ENCODE data around the gene NRN1L.
A peak's percentile ranks its signal among the peaks of the same experiment; 100 is the strongest.

The NRN1L gene

GRCh38 chr16:67888331-67888730 lies 3.6 kb downstream of the NRN1L start:
- no peak overlapping the region for H3K4me3 ChIP-seq (ENCODE audit: low read depth in 1 of 2, low read length in 2 of 2)
- DNase-seq (no peak), ATAC-seq (ENCODE audit: insufficient read depth, low read depth) (no peak)
- H3K9me3 ChIP-seq (ENCODE audit: insufficient read depth, low read length, severe bottlenecking): no peaks in the 10 kb centered on the region
- H3K27ac ChIP-seq (ENCODE audit: low read length): no peak overlapping the region
- H3K27me3 ChIP-seq (ENCODE audit: insufficient read depth, low read length, poor library complexity): no peaks in the 10 kb centered on the region
- H4K20me1 ChIP-seq (ENCODE audit: insufficient read depth, low read length): peaks cover 12% of the 10 kb centered on the region
- no peak overlapping the region for H2AFZ ChIP-seq (ENCODE audit: low read depth, low read length)
- H3K4me2 ChIP-seq (ENCODE audit: insufficient read depth, low read length): no peak overlapping the region
- no peak for TF ChIP-seq EZH2 (IDR thresholded peaks at IDR 0.05; ENCODE audit: borderline replicate concordance, low read depth, low read length, severe bottlenecking)
- TF ChIP-seq CTCF (IDR thresholded peaks at IDR 0.05; ENCODE audit: borderline replicate concordance, extremely low read depth, low read length, poor library complexity, severe bottlenecking): no peak
- peaks cover 3% of the 10 kb centered on the region for H3K79me2 ChIP-seq (ENCODE audit: insufficient read depth, low read length)
- peaks cover 32% of the 10 kb centered on the region for H3K36me3 ChIP-seq (ENCODE audit: insufficient read depth, low read length)
- H3K4me1 ChIP-seq (ENCODE audit: insufficient read depth, low read length): peaks cover 10% of the 10 kb centered on the region; the same call in 1 of the 2 replicates
- no peak overlapping the region for H3K9ac ChIP-seq (ENCODE audit: low read depth, low read length)

- ATAC-seq (ENCODE audit: insufficient read depth, low read depth) (no peak), DNase-seq (no peak)
- Histone ChIP-seq H3K4me3 (ENCODE audit: low read depth in 1 of 2, low read length in 2 of 2) (peak overlapping the region; percentile 78 to 97), H3K27ac (ENCODE audit: low read length) (peak overlapping the region; percentile 78), H2AFZ (ENCODE audit: low read depth, low read length) (peak overlapping the region; percentile 87), H4K20me1 (ENCODE audit: insufficient read depth, low read length) (no peaks in the 10 kb centered on the region), H3K4me1 (ENCODE audit: insufficient read depth, low read length) (peaks cover 32% of the 10 kb centered on the region), H3K79me2 (ENCODE audit: insufficient read depth, low read length) (peaks cover 43% of the 10 kb centered on the region), H3K4me2 (ENCODE audit: insufficient read depth, low read length) (peak overlapping the region; percentile 94), H3K9ac (ENCODE audit: low read depth, low read length) (peak overlapping the region; percentile 97), H3K36me3 (ENCODE audit: insufficient read depth, low read length) (peaks cover 5% of the 10 kb centered on the region; the same call in 1 of the 2 replicates), H3K9me3 (ENCODE audit: insufficient read depth, low read length, severe bottlenecking) (no peaks in the 10 kb centered on the region), H3K27me3 (ENCODE audit: insufficient read depth, low read length, poor library complexity) (no peaks in the 10 kb centered on the region)
- TF ChIP-seq EZH2 (IDR thresholded peaks at IDR 0.05; ENCODE audit: borderline replicate concordance, low read depth, low read length, severe bottlenecking) (no peak), CTCF (IDR thresholded peaks at IDR 0.05; ENCODE audit: borderline replicate concordance, extremely low read depth, low read length, poor library complexity, severe bottlenecking) (no peak)
Observed at GRCh38 chr16:67892375-67892774, 7.7 kb downstream of the NRN1L start.

DNA sequence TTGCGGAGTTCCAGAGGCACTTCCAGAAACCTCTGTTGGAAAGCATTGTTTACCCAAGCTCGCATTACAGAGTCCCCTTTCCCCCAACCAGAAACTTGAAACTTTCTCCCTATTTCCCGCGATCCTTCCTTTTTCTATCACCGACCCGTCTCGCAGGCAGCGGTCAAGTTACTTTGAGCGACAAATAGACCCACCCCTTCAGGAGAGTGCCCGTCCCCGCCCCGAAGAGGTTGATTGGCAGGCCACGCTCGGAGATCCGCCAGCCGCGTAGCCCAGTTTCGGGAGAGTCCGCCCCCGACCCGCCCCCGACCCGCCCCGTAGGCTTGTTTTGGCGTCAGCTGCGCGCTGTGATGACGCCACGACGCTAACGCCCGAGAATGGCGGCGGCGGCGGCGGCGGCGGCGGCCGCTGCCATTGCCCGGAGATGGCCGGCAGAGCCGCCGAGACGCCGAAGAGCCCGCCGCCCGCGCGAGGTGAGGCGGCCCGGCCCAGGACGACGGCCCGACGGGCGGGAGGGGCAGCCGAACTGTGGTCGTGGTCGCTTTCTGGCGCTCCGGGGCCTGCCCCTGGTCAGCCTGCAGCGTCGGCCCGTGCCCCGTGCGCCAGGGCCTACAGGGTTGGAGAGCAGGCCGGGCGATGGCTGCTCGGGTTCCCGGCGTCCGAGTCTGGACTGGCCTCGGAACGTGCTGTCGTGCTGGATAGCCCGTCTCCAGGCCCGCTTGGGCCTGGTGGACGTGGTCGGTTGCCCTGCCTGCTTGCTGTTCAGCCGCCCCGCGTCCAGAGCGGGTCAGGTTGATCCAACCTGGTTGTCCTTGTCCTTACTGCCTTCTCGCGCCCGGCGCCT lies 8.4 kb downstream of the NRN1L start, which contains the start of gene PSKH1:
Gene PSKH1, plus strand, starts transcription at position 356 of the 844 bp plus-strand sequence. CDS start 15,496 bp downstream, outside the sequence.
- no peaks in the 10 kb centered on the region for H3K9me3 ChIP-seq (ENCODE audit: insufficient read depth, low read length, severe bottlenecking)
- no peak for TF ChIP-seq EZH2 (IDR thresholded peaks at IDR 0.05; ENCODE audit: borderline replicate concordance, low read depth, low read length, severe bottlenecking)
- no peak for TF ChIP-seq CTCF (IDR thresholded peaks at IDR 0.05; ENCODE audit: borderline replicate concordance, extremely low read depth, low read length, poor library complexity, severe bottlenecking)
- H3K27ac ChIP-seq (ENCODE audit: low read length): peak within 1 kb of the TSS; percentile 78

More for the DNA sequence above, 8.4 kb downstream of the NRN1L start, which contains the start of gene PSKH1:
- Histone ChIP-seq H3K4me3 (ENCODE audit: low read depth in 1 of 2, low read length in 2 of 2) (peak within 1 kb of the TSS; percentile 78 to 97), H2AFZ (ENCODE audit: low read depth, low read length) (peak within 1 kb of the TSS; percentile 95), H3K79me2 (ENCODE audit: insufficient read depth, low read length) (peaks cover 50% of the 10 kb centered on the region), H3K4me2 (ENCODE audit: insufficient read depth, low read length) (peak within 1 kb of the TSS; percentile 94), H4K20me1 (ENCODE audit: insufficient read depth, low read length) (peaks cover 3% of the 10 kb centered on the region; the same call in 1 of the 2 replicates), H3K36me3 (ENCODE audit: insufficient read depth, low read length) (peaks cover 5% of the 10 kb centered on the region; the same call in 1 of the 2 replicates), H3K27me3 (ENCODE audit: insufficient read depth, low read length, poor library complexity) (no peaks in the 10 kb centered on the region), H3K9ac (ENCODE audit: low read depth, low read length) (peak within 1 kb of the TSS; percentile 97), H3K4me1 (ENCODE audit: insufficient read depth, low read length) (peaks cover 32% of the 10 kb centered on the region)
- peak; percentile 98 for ATAC-seq (ENCODE audit: insufficient read depth, low read depth)
- peak; percentile 95 for DNase-seq
